WERI-Rb-1 (cell line): ENCODE results near the gene CDKN2B-AS1.

ENCODE experiments used
- DNase-seq: peaks from one replicate; pipeline ENCODE4 v3.0.0-alpha.2; 2020
- H3K27ac ChIP-seq: fragments of 250-450 bp; sonication (Bioruptor Pico); 2 replicates; pipeline ENCODE4 v1.5.1; 2020; ENCODE audit warnings: mild to moderate bottlenecking, moderate library complexity
- H3K27me3 ChIP-seq: fragments of 250-450 bp; sonication (Bioruptor Pico); 2 replicates; pipeline ENCODE4 v1.5.1; 2021; ENCODE audit warnings: mild to moderate bottlenecking, low read depth, moderate library complexity; ENCODE audit not compliant: insufficient read depth, severe bottlenecking
- H3K36me3 ChIP-seq: fragments of 250-450 bp; sonication (Bioruptor Pico); 2 replicates; pipeline ENCODE4 v1.5.1; 2020; ENCODE audit warnings: mild to moderate bottlenecking, moderate library complexity
- H3K4me3 ChIP-seq: 2 replicates; pipeline ENCODE4 v1.5.1; 2011; ENCODE audit warnings: low read depth, mild to moderate bottlenecking, control low read depth, low read length
- H3K9me3 ChIP-seq: fragments of 250-450 bp; sonication (Bioruptor Pico); 2 replicates; pipeline ENCODE4 v1.5.1; 2021; ENCODE audit warnings: mild to moderate bottlenecking, moderate library complexity; ENCODE audit not compliant: severe bottlenecking
- CTCF ChIP-seq: IDR thresholded peaks from 2 replicates; pipeline ENCODE4 v1.5.1; 2011; ENCODE audit warnings: low read depth, mild to moderate bottlenecking, control low read depth, inconsistent platforms, low read length

The CDKN2B-AS1 gene

GRCh38 chr9:21965401-21965951, 29.1 kb upstream of the CDKN2B-AS1 start:
- no peaks in the 10 kb centered on the region for H3K9me3 ChIP-seq
- peaks cover 18% of the 10 kb centered on the region for H3K36me3 ChIP-seq
- no peak for TF ChIP-seq CTCF
- H3K27ac ChIP-seq = no peak overlapping the region
- DNase-seq = no peak
- H3K27me3 ChIP-seq = no peaks in the 10 kb centered on the region
- H3K4me3 ChIP-seq = no peak overlapping the region

GRCh38 chr9:21966140-21966851, 28.3 kb upstream of the CDKN2B-AS1 start:
- TF ChIP-seq CTCF = no peak
- Histone ChIP-seq H3K4me3 (no peak overlapping the region), H3K36me3 (peaks cover 26% of the 10 kb centered on the region), H3K9me3 (no peaks in the 10 kb centered on the region), H3K27me3 (no peaks in the 10 kb centered on the region), H3K27ac (no peak overlapping the region)
- no peak for DNase-seq

GRCh38 chr9:21967169-21967568, 27.4 kb upstream of the CDKN2B-AS1 start:
- Histone ChIP-seq H3K27me3 (no peaks in the 10 kb centered on the region), H3K27ac (no peak overlapping the region), H3K36me3 (peaks cover 26% of the 10 kb centered on the region), H3K4me3 (no peak overlapping the region), H3K9me3 (no peaks in the 10 kb centered on the region)
- TF ChIP-seq CTCF = no peak
- no peak for DNase-seq

- DNase-seq = no peak
- TF ChIP-seq CTCF = no peak
- Histone ChIP-seq H3K27ac (no peak overlapping the region), H3K9me3 (no peaks in the 10 kb centered on the region), H3K36me3 (peaks cover 26% of the 10 kb centered on the region), H3K27me3 (no peaks in the 10 kb centered on the region), H3K4me3 (no peak overlapping the region)
Measured at GRCh38 chr9:21967702-21968101, 26.9 kb upstream of the CDKN2B-AS1 start.

GRCh38 chr9:21968331-21969010, 26.1 kb upstream of the CDKN2B-AS1 start:
- Histone ChIP-seq H3K36me3 (peaks cover 26% of the 10 kb centered on the region), H3K9me3 (no peaks in the 10 kb centered on the region), H3K27me3 (no peaks in the 10 kb centered on the region), H3K27ac (no peak overlapping the region), H3K4me3 (no peak overlapping the region)
- no peak for TF ChIP-seq CTCF
- DNase-seq = no peak
